GM23338 (cell line): ENCODE data around the gene CLSTN1. TPM values are rescaled to one million over a fixed set of nuclear protein-coding genes. Genes with fewer than 3 reads are reported as not detected.
A peak's percentile ranks its signal among the peaks of the same experiment; 100 is the strongest.

Source experiments
- ATAC-seq: fragments of 200-7000 bp; cut with Tn5 transposase; 3 replicates; pipeline ENCODE4 v1.9.1; 2020
- DNase-seq: peaks from one replicate; pipeline ENCODE4 v3.0.0-alpha.2; 2015; ENCODE audit warnings: low spot score
- H2AFZ ChIP-seq: fragments of 200-600 bp; sonication (generic); 2 replicates; pipeline ENCODE4 v1.8.0; 2016; ENCODE audit warnings: antibody characterized with exemption, mild to moderate bottlenecking, moderate library complexity
- H3F3A ChIP-seq: fragments of 200-600 bp; sonication (generic); replicated peaks from 2 replicates; pipeline ENCODE4 v1.8.0; 2017; ENCODE audit warnings: antibody characterized with exemption, mixed run types, low read depth
- H3K27ac ChIP-seq: fragments of 200-600 bp; sonication (generic); 2 replicates; pipeline ENCODE4 v1.6.1; 2016; ENCODE audit warnings: low read depth
- H3K27me3 ChIP-seq: fragments of 200-600 bp; sonication (generic); 2 replicates; pipeline ENCODE4 v1.8.0; 2016; ENCODE audit warnings: mild to moderate bottlenecking, mixed run types, moderate library complexity; ENCODE audit not compliant: insufficient read depth
- H3K36me3 ChIP-seq: fragments of 200-600 bp; sonication (generic); 2 replicates; pipeline ENCODE4 v1.8.0; 2016; ENCODE audit warnings: mild to moderate bottlenecking; ENCODE audit not compliant: insufficient read depth
- H3K4me1 ChIP-seq: fragments of 200-600 bp; sonication (generic); 2 replicates; pipeline ENCODE4 v1.8.0; 2016; ENCODE audit warnings: mild to moderate bottlenecking, moderate library complexity; ENCODE audit not compliant: insufficient read depth
- H3K4me2 ChIP-seq: fragments of 200-600 bp; sonication (generic); 2 replicates; pipeline ENCODE4 v1.7.1; 2017; ENCODE audit warnings: mixed run types
- H3K4me3 ChIP-seq: fragments of 200-600 bp; sonication (generic); 2 replicates; pipeline ENCODE4 v1.6.1; 2016; ENCODE audit warnings: mixed run types
- H3K79me2 ChIP-seq: fragments of 200-600 bp; sonication (generic); replicated peaks from 2 replicates; pipeline ENCODE4 v1.8.0; 2017; ENCODE audit warnings: mild to moderate bottlenecking; ENCODE audit not compliant: insufficient read depth
- H3K9me2 ChIP-seq: fragments of 200-600 bp; sonication (generic); 2 replicates; pipeline ENCODE4 v1.8.0; 2017; ENCODE audit not compliant: insufficient read depth
- H4K20me1 ChIP-seq: fragments of 200-600 bp; sonication (generic); replicated peaks from 2 replicates; pipeline ENCODE4 v1.8.0; 2017; ENCODE audit warnings: mild to moderate bottlenecking; ENCODE audit not compliant: insufficient read depth
- H3K27ac Mint-ChIP-seq: 2 replicates; pipeline ENCODE4 v1.8.0; 2020; ENCODE audit warnings: inconsistent platforms, mild to moderate bottlenecking, moderate library complexity, mixed read lengths
- H3K27me3 Mint-ChIP-seq: 3 replicates; pipeline ENCODE4 v1.8.0; 2022; ENCODE audit warnings: low read depth, mild to moderate bottlenecking, moderate library complexity, mixed read lengths, inconsistent platforms; ENCODE audit not compliant: insufficient read depth, poor library complexity
- H3K36me3 Mint-ChIP-seq: 3 replicates; pipeline ENCODE4 v1.8.0; 2021; ENCODE audit warnings: low read depth, mild to moderate bottlenecking, inconsistent platforms, moderate library complexity, mixed read lengths
- H3K4me1 Mint-ChIP-seq: 3 replicates; pipeline ENCODE4 v1.8.0; 2020; ENCODE audit warnings: mild to moderate bottlenecking, inconsistent platforms, mixed read lengths
- H3K4me3 Mint-ChIP-seq: 3 replicates; pipeline ENCODE4 v1.8.0; 2021; ENCODE audit warnings: moderate library complexity, mild to moderate bottlenecking, inconsistent platforms, mixed read lengths
- H3K9me3 Mint-ChIP-seq: 3 replicates; pipeline ENCODE4 v1.8.0; 2020; ENCODE audit warnings: moderate library complexity, mild to moderate bottlenecking, inconsistent platforms, mixed read lengths
- CREB1 ChIP-seq: fragments of 250-450 bp; sonication (Bioruptor Pico); IDR thresholded peaks from 2 replicates; pipeline ENCODE4 v1.5.0; 2020; ENCODE audit warnings: low read depth, mild to moderate bottlenecking, moderate library complexity
- CTCF ChIP-seq, 2 experiments: fragments of 200-600 bp in 1 of 2; sonication (generic) in 1 of 2; conservative IDR thresholded peaks; 2 replicates each; pipeline versions ENCODE4 v1.5.1 to v1.6.1; 2016 to 2017; ENCODE audit warnings: antibody characterized with exemption in 2 of 2, low read depth in 2 of 2, mild to moderate bottlenecking in 2 of 2, moderate library complexity in 1 of 2
- ETS1 ChIP-seq: IDR thresholded peaks from 2 replicates; pipeline ENCODE4 v1.6.1; 2016; ENCODE audit warnings: antibody characterized with exemption
- EZH2 ChIP-seq: fragments of 200-600 bp; sonication (generic); IDR thresholded peaks from one replicate; pipeline ENCODE4 v1.8.0; 2017; ENCODE audit warnings: antibody characterized with exemption, mild to moderate bottlenecking, low read depth; ENCODE audit not compliant: unreplicated experiment
- EZH2phosphoT487 ChIP-seq: fragments of 200-600 bp; sonication (generic); IDR thresholded peaks from one replicate; pipeline ENCODE4 v1.8.1; 2018; ENCODE audit warnings: antibody characterized with exemption; ENCODE audit not compliant: unreplicated experiment
- JUNB ChIP-seq: IDR thresholded peaks from one replicate; pipeline ENCODE4 v1.6.1; 2016; ENCODE audit warnings: antibody characterized with exemption; ENCODE audit not compliant: unreplicated experiment
- NANOG ChIP-seq: IDR thresholded peaks from 2 replicates; pipeline ENCODE4 v1.6.1; 2016; ENCODE audit warnings: antibody characterized with exemption, borderline replicate concordance
- POLR2AphosphoS5 ChIP-seq: IDR thresholded peaks from 2 replicates; pipeline ENCODE4 v1.6.1; 2016; ENCODE audit warnings: antibody characterized with exemption, low read depth
- REST ChIP-seq: IDR thresholded peaks from one replicate; pipeline ENCODE4 v1.6.1; 2018; ENCODE audit warnings: antibody characterized with exemption; ENCODE audit not compliant: unreplicated experiment
- STAT1 ChIP-seq: IDR thresholded peaks from one replicate; pipeline ENCODE4 v1.6.1; 2016; ENCODE audit warnings: antibody characterized with exemption; ENCODE audit not compliant: unreplicated experiment
- ZNF114 ChIP-seq: fragments of 250-450 bp; sonication (Bioruptor Pico); IDR thresholded peaks from 2 replicates; pipeline ENCODE4 v1.5.0; 2020; ENCODE audit warnings: mild to moderate bottlenecking, moderate library complexity
- ZNF331 ChIP-seq: fragments of 250-450 bp; sonication (Bioruptor Pico); IDR thresholded peaks from 2 replicates; pipeline ENCODE4 v1.5.0; 2020; ENCODE audit warnings: low read depth, mild to moderate bottlenecking, moderate library complexity
- ZNF462 ChIP-seq: fragments of 250-450 bp; sonication (Bioruptor Pico); IDR thresholded peaks from 2 replicates; pipeline ENCODE4 v1.5.0; 2020; ENCODE audit warnings: mild to moderate bottlenecking, moderate library complexity
- polyA plus RNA-seq: library from polyadenylated mRNA; unstranded; fragments of >200 nt; fragmentation: Nextera tagmentation; extraction: Ambion mirVana; gene quantifications from 2 replicates; pipeline ENCODE4 v1.2.1, GENCODE V29; 2016
- total RNA-seq: library from RNA; depleted of rRNA; stranded (reverse); fragments of >200 nt; shearing (Covaris generic); gene quantifications from 2 replicates; pipeline ENCODE4 v1.2.3, GENCODE V29; 2014

The CLSTN1 gene
- total and polyA plus RNA-seq, 2 experiments from 2014 or later: 38.5 to 66.2 TPM

GRCh38 chr1:9823693-9823942 lies 147 bp downstream of the CLSTN1 start:
- no peaks in the 10 kb centered on the region for H3K9me2 ChIP-seq
- peaks cover 26% of the 10 kb centered on the region for H3K4me1 ChIP-seq
- no peak overlapping the region for H2AFZ ChIP-seq
- H3K36me3 Mint-ChIP-seq: peaks cover 4% of the 10 kb centered on the region; the same call in 1 of the 3 replicates
- H3K36me3 ChIP-seq: no peaks in the 10 kb centered on the region
- H3F3A ChIP-seq: peaks cover 24% of the 10 kb centered on the region; the same call in 1 of the 2 replicates
- H3K27me3 ChIP-seq: peaks cover 43% of the 10 kb centered on the region
- peaks cover 45% of the 10 kb centered on the region for H3K79me2 ChIP-seq
- peaks cover 43% of the 10 kb centered on the region for H3K4me1 Mint-ChIP-seq
- TF ChIP-seq STAT1 (no peak), ZNF114 (CRISPR knock-in tag) (no peak), EZH2phosphoT487 (no peak), ZNF331 (CRISPR knock-in tag) (no peak), POLR2AphosphoS5 (no peak; the same call in 1 of the 2 replicates), NANOG (no peak), REST (no peak), ZNF462 (CRISPR knock-in tag) (no peak), JUNB (no peak), CTCF (conservative IDR thresholded peaks at IDR 0.05; ENCODE audit: low read depth in 2 of 2) (no peak), EZH2 (no peak), ETS1 (no peak), CREB1 (no peak)
- H4K20me1 ChIP-seq: peaks cover 31% of the 10 kb centered on the region
- H3K27ac Mint-ChIP-seq: no peak overlapping the region
- no peak overlapping the region; the same call in 1 of the 2 replicates for H3K27ac ChIP-seq
- H3K4me3 Mint-ChIP-seq: peak overlapping the region; percentile 60; the same call in 2 of the 3 replicates
- DNase-seq (no peak), ATAC-seq (peak; percentile 14)
- H3K9me3 Mint-ChIP-seq: no peaks in the 10 kb centered on the region
- peaks cover 22% of the 10 kb centered on the region for H3K27me3 Mint-ChIP-seq
- no peak overlapping the region for H3K4me2 ChIP-seq
- peak overlapping the region; percentile 70 for H3K4me3 ChIP-seq
